Bronchial epithelial cell (primary cell): Measurements from ENCODE around the gene GBE1. TPM values are rescaled to one million over a fixed set of nuclear protein-coding genes. Genes with fewer than 3 reads are reported as not detected.

Experiments
- DNase-seq: peaks from one replicate; pipeline ENCODE4 v3.0.0-alpha.2; 2010; ENCODE audit warnings: low read depth
- FAIRE-seq: peaks from 2 replicates; lab custom pipeline; 2011; peaks lifted over from hg19 to GRCh38; lab: Jason Lieb, UNC
- H3K27me3 ChIP-seq: 2 replicates; pipeline ENCODE4 v1.5.1; 2011; ENCODE audit warnings: low read length; ENCODE audit not compliant: control insufficient read depth, insufficient read depth
- H3K36me3 ChIP-seq: 2 replicates; pipeline ENCODE4 v1.5.1; 2011; ENCODE audit warnings: low read length; ENCODE audit not compliant: control insufficient read depth, insufficient read depth
- H3K4me3 ChIP-seq: 2 replicates; pipeline ENCODE4 v1.5.1; 2011; ENCODE audit warnings: mild to moderate bottlenecking, low read depth, low read length, control low read depth
- CTCF ChIP-seq: IDR thresholded peaks from 2 replicates; pipeline ENCODE4 v1.5.1; 2011; ENCODE audit warnings: mild to moderate bottlenecking, moderate library complexity, low read length, control low read depth, inconsistent platforms; ENCODE audit not compliant: insufficient read depth, severe bottlenecking
- total RNA-seq: library from RNA; depleted of rRNA; stranded (reverse); fragments of >200 nt; gene quantifications from 2 replicates; pipeline ENCODE4 v1.2.1, GENCODE V29; 2014

GBE1 gene
- total RNA-seq, 1 donor from 2014 or later: 94.0 TPM

DNA sequence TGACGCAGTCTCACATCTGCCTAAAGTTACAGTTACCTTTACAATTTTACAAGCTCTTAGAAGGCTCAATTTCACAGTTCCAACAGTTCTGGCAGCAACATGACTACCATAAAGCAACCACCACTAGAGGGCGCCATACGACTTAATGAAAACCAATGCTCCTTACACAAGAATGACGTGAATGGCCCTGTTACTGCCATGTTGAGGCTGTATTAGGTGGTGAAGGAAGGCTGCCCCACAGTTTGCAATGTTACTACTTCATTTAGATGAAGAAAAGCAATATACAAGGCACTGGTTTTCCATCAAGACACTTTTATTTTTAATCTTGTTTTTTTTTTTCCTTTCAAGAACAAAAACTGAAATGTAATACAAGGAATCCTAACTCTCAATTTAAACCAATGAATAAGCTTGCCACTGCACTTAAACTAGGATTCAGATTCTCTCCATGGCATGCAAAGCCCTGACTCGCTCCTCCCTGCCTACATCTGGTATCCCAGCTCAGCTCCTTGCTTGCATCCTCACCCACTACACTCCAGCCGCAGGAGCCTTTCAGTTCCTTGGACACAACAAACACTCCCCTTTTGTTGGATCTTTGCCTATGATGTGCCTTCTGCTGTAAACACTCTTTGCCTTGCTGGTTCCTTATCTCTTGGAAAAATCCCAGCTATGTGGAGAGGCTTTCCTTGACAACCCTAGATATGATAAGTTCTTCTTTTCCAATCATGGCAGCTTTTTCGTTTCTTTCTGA lies 270.7 kb downstream of the GBE1 start:
- peak; percentile 74 for TF ChIP-seq CTCF
- H3K27me3 ChIP-seq: no peaks in the 10 kb centered on the region
- H3K36me3 ChIP-seq: no peaks in the 10 kb centered on the region
- FAIRE-seq (no peak), DNase-seq (peak; percentile 77)
- no peak overlapping the region for H3K4me3 ChIP-seq

DNA sequence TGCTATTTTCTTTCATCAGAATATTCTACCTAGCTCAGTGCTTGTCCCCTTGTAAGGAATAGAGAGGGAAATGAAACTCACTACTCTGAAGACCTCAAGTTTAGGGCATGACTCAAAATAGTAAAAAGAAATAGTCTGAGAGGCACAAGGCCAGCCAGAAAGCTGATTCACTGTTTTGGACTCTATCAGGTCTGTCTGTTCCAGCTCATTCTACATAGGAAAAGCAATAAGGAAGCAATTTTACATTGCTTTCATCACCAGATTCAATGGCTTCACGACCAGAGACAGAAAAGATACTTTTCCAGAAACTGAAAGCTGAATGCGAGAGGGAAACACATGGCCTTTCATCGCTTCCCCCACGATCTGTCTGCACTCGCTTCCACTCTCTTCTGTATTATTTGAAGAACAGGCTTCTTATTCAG lies 276.0 kb downstream of the GBE1 start:
- no peak for TF ChIP-seq CTCF
- H3K27me3 ChIP-seq: no peaks in the 10 kb centered on the region
- H3K36me3 ChIP-seq: no peaks in the 10 kb centered on the region
- no peak overlapping the region for H3K4me3 ChIP-seq
- FAIRE-seq: no peak
- DNase-seq: peak; percentile 50

DNA sequence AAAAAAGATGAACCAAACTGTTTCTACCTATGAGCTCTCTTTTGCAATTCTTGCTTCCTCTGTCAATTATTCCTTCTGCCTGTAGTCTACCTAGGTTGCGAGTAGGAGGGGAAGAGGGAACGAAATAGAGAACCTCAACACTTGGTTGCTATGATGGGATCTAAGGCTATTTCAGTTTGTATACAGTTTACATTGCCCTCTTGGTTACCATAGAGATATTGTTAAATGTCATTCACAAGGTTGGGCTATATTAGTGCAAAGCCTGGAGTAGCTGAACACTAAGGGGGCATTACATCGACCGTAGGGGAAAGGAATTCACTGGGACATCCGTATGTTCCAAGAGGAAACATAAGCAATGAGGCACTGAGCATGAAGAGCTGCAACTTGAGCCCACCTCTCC lies 276.9 kb downstream of the GBE1 start:
- Histone ChIP-seq H3K4me3 (no peak overlapping the region), H3K36me3 (no peaks in the 10 kb centered on the region), H3K27me3 (no peaks in the 10 kb centered on the region)
- no peak for TF ChIP-seq CTCF
- DNase-seq (no peak), FAIRE-seq (no peak)

DNA sequence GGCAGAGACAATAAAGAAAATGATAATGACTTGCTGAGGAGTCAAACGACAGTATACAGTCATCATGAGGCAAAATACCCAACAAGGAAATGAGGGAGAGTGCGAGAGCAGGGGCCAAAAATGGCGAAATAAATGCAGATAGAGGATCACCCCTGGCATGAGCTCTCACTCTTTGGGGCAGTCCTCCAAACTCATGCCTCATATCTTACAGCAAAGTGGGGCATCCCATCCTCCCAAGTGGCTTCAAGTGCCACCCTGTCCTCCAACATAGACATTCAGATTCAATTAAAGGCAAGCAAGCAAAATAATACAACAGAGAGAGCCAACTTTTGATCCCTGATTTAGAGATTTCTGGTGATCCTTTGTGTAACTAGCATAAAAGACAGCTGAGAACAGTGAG lies 278.4 kb downstream of the GBE1 start:
- FAIRE-seq (no peak), DNase-seq (no peak)
- Histone ChIP-seq H3K27me3 (no peaks in the 10 kb centered on the region), H3K36me3 (no peaks in the 10 kb centered on the region), H3K4me3 (no peak overlapping the region)
- no peak for TF ChIP-seq CTCF

- no peak for FAIRE-seq
- TF ChIP-seq CTCF: no peak
- no peaks in the 10 kb centered on the region for H3K36me3 ChIP-seq
- H3K4me3 ChIP-seq: no peak overlapping the region
- H3K27me3 ChIP-seq: no peaks in the 10 kb centered on the region
- DNase-seq: no peak
These were observed 283.7 kb downstream of the GBE1 start for GRCh38 chr3:81477740-81478139.

DNA sequence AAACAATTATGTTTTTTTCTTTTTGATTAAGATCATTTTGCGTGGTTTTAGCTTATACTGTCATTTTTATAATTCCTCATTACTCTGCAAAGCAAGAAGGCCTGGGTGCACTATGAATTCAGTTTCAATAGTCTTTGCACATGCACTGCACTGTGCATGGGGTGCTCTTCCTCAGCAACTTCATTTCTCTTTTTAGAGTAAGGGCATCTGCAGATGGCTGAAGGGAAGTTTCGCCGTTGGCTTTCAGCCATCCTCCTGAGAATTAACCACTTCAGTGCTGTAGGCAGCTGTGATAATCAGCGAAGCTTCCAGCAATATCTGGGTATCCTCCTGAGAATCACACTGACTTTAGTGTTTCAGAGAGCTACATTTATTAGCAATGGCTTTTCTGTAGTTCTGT lies 284.8 kb downstream of the GBE1 start:
- H3K36me3 ChIP-seq: no peaks in the 10 kb centered on the region
- H3K4me3 ChIP-seq: no peak overlapping the region
- no peak for TF ChIP-seq CTCF
- FAIRE-seq: no peak
- DNase-seq: no peak
- no peaks in the 10 kb centered on the region for H3K27me3 ChIP-seq
